MM.1S (cell line): ENCODE data around the gene TPGS1.

ENCODE experiments used
- DNase-seq: peaks from one replicate; pipeline ENCODE4 v3.0.0-alpha.2; 2015
- H2AFZ ChIP-seq: fragments of 300-600 bp; sonication (generic); 2 replicates; pipeline ENCODE4 v1.6.0; 2016; ENCODE audit warnings: antibody characterized with exemption, low read length
- H3F3A ChIP-seq: fragments of 300-600 bp; sonication (generic); 2 replicates; pipeline ENCODE4 v1.6.1; 2016; ENCODE audit warnings: mild to moderate bottlenecking, antibody characterized with exemption, low read length, moderate library complexity, mixed read lengths; ENCODE audit not compliant: insufficient read depth
- H3K27ac ChIP-seq: fragments of 300-600 bp; sonication (generic); 2 replicates; pipeline ENCODE4 v1.5.1; 2016; ENCODE audit warnings: mild to moderate bottlenecking, low read length
- H3K27me3 ChIP-seq: fragments of 300-600 bp; sonication (generic); replicated peaks from 2 replicates; pipeline ENCODE4 v1.6.0; 2016; ENCODE audit warnings: low read length; ENCODE audit not compliant: insufficient read depth
- H3K36me3 ChIP-seq: fragments of 300-600 bp; sonication (generic); replicated peaks from 2 replicates; pipeline ENCODE4 v1.6.1; 2016; ENCODE audit warnings: mild to moderate bottlenecking, low read length, mixed read lengths; ENCODE audit not compliant: insufficient read depth
- H3K4me1 ChIP-seq: fragments of 300-600 bp; sonication (generic); 2 replicates; pipeline ENCODE4 v1.6.1; 2016; ENCODE audit warnings: low read length, mixed read lengths
- H3K4me2 ChIP-seq: fragments of 300-600 bp; sonication (generic); 2 replicates; pipeline ENCODE4 v1.6.0; 2016; ENCODE audit warnings: low read depth, low read length
- H3K4me3 ChIP-seq: fragments of 300-600 bp; sonication (generic); 2 replicates; pipeline ENCODE4 v1.5.1; 2016; ENCODE audit warnings: low read length, mixed read lengths
- H3K79me2 ChIP-seq: fragments of 300-600 bp; sonication (generic); 2 replicates; pipeline ENCODE4 v1.6.1; 2016; ENCODE audit warnings: mixed run types, low read length, mixed read lengths
- H3K9ac ChIP-seq: fragments of 300-600 bp; sonication (generic); 2 replicates; pipeline ENCODE4 v1.6.1; 2016; ENCODE audit warnings: low read length, mixed read lengths
- H3K9me2 ChIP-seq: fragments of 300-600 bp; sonication (generic); replicated peaks from 2 replicates; pipeline ENCODE4 v1.6.1; 2016; ENCODE audit warnings: mild to moderate bottlenecking, low read length, mixed read lengths; ENCODE audit not compliant: insufficient read depth
- H3K9me3 ChIP-seq: fragments of 300-600 bp; sonication (generic); replicated peaks from 2 replicates; pipeline ENCODE4 v1.6.1; 2016; ENCODE audit warnings: mild to moderate bottlenecking, low read length, mixed read lengths; ENCODE audit not compliant: insufficient read depth
- H4K20me1 ChIP-seq: fragments of 300-600 bp; sonication (generic); 2 replicates; pipeline ENCODE4 v1.6.1; 2016; ENCODE audit warnings: mild to moderate bottlenecking, low read length, moderate library complexity, mixed read lengths; ENCODE audit not compliant: insufficient read depth
- EZH2 ChIP-seq: fragments of 300-600 bp; sonication (generic); optimal IDR thresholded peaks from 2 replicates; pipeline ENCODE3; 2017; ENCODE audit warnings: low read depth, mild to moderate bottlenecking, antibody characterized with exemption, low read length, mixed read lengths
- EZH2phosphoT487 ChIP-seq: fragments of 300-600 bp; sonication (generic); IDR thresholded peaks from 2 replicates; pipeline ENCODE4 v1.6.1; 2018; ENCODE audit warnings: antibody characterized with exemption, low read length
- TF ChIP-seq, protein P1 (sequence below): fragments of 300-600 bp; sonication (generic); IDR thresholded peaks from 2 replicates; pipeline ENCODE4 v1.5.1; 2016; ENCODE audit warnings: antibody characterized with exemption, low read length, mixed read lengths

The TPGS1 gene

DNA sequence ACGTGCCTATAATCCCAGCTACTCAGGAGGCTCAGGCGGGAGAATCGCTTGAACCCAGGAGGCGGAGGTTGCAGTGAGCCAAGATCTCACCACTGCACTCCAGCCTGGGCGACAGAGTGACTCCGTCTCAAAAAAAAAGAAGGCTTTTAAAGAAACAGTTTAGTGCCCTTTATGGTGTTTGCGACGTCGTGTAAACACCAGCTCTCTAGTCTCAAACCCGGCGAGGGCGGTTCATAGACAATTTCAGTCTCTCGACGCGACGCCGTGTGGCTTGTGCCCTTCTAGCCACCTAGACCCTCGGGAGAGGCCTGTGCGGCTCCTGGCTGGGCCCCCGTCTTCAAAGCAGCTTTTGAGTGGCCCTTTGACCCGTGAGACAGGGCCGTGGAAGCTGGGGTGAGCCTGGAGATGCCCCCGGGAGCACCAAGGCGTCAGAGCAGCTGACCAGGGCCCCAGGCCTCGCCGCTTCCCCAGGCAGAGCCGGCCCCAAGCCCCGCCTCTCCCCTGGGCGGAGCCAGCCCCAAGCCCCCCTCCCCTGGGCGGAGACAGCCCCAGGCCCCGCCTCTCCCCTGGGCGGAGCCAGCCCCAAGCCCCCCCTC is 16.1 kb upstream of the TPGS1 start:
- H3K79me2 ChIP-seq, result no peaks in the 10 kb centered on the region
- H3K36me3 ChIP-seq, result no peaks in the 10 kb centered on the region
- H3K27me3 ChIP-seq, result peaks cover 14% of the 10 kb centered on the region
- peaks cover 4% of the 10 kb centered on the region; the same call in 1 of the 2 replicates for H3F3A ChIP-seq
- no peak overlapping the region for H3K4me3 ChIP-seq
- no peak overlapping the region for H3K4me2 ChIP-seq
- peaks cover 4% of the 10 kb centered on the region; the same call in 1 of the 2 replicates for H3K4me1 ChIP-seq
- no peaks in the 10 kb centered on the region for H4K20me1 ChIP-seq
- H2AFZ ChIP-seq, result no peak overlapping the region
- TF ChIP-seq EZH2 (no peak), EZH2phosphoT487 (no peak)
- TF ChIP-seq, protein P1, sequence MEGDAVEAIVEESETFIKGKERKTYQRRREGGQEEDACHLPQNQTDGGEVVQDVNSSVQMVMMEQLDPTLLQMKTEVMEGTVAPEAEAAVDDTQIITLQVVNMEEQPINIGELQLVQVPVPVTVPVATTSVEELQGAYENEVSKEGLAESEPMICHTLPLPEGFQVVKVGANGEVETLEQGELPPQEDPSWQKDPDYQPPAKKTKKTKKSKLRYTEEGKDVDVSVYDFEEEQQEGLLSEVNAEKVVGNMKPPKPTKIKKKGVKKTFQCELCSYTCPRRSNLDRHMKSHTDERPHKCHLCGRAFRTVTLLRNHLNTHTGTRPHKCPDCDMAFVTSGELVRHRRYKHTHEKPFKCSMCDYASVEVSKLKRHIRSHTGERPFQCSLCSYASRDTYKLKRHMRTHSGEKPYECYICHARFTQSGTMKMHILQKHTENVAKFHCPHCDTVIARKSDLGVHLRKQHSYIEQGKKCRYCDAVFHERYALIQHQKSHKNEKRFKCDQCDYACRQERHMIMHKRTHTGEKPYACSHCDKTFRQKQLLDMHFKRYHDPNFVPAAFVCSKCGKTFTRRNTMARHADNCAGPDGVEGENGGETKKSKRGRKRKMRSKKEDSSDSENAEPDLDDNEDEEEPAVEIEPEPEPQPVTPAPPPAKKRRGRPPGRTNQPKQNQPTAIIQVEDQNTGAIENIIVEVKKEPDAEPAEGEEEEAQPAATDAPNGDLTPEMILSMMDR, result no peak
- H3K9me3 ChIP-seq, result no peaks in the 10 kb centered on the region
- H3K9me2 ChIP-seq, result no peaks in the 10 kb centered on the region
- no peak overlapping the region for H3K27ac ChIP-seq
- H3K9ac ChIP-seq, result no peak overlapping the region
- no peak for DNase-seq

DNA sequence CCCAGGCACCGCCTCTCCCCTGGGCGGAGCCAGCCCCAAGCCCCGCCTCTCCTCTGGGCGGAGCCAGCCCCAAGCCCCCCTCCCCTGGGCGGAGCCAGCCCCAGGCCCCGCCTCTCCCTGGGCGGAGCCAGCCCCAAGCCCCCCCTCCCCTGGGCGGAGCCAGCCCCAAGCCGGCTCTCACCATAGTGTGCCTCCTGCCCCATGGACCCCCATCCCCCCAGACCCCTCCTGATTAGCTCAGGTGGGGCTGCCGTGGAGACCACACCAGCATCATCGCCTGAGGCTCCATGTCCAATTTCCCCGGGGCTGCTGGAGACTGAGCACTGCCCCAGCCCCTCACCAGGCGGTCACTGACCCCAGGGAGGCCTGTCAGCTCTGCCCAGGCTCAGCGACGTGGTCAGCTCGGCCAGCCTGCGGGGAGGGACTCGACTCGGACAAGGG is 15.2 kb upstream of the TPGS1 start:
- no peak overlapping the region for H3K9ac ChIP-seq
- H3K79me2 ChIP-seq, result no peaks in the 10 kb centered on the region
- H3K27ac ChIP-seq, result no peak overlapping the region
- H3K9me2 ChIP-seq, result no peaks in the 10 kb centered on the region
- H2AFZ ChIP-seq, result no peak overlapping the region
- TF ChIP-seq, protein P1, result no peak
- no peak for TF ChIP-seq EZH2
- no peak for TF ChIP-seq EZH2phosphoT487
- peaks cover 4% of the 10 kb centered on the region; the same call in 1 of the 2 replicates for H3F3A ChIP-seq
- H3K27me3 ChIP-seq, result peaks cover 9% of the 10 kb centered on the region; the same call in 1 of the 2 replicates
- H3K4me1 ChIP-seq, result peaks cover 4% of the 10 kb centered on the region; the same call in 1 of the 2 replicates
- H3K9me3 ChIP-seq, result no peaks in the 10 kb centered on the region
- no peak overlapping the region for H3K4me2 ChIP-seq
- no peaks in the 10 kb centered on the region for H3K36me3 ChIP-seq
- no peak overlapping the region for H3K4me3 ChIP-seq
- no peaks in the 10 kb centered on the region for H4K20me1 ChIP-seq
- no peak for DNase-seq

DNA sequence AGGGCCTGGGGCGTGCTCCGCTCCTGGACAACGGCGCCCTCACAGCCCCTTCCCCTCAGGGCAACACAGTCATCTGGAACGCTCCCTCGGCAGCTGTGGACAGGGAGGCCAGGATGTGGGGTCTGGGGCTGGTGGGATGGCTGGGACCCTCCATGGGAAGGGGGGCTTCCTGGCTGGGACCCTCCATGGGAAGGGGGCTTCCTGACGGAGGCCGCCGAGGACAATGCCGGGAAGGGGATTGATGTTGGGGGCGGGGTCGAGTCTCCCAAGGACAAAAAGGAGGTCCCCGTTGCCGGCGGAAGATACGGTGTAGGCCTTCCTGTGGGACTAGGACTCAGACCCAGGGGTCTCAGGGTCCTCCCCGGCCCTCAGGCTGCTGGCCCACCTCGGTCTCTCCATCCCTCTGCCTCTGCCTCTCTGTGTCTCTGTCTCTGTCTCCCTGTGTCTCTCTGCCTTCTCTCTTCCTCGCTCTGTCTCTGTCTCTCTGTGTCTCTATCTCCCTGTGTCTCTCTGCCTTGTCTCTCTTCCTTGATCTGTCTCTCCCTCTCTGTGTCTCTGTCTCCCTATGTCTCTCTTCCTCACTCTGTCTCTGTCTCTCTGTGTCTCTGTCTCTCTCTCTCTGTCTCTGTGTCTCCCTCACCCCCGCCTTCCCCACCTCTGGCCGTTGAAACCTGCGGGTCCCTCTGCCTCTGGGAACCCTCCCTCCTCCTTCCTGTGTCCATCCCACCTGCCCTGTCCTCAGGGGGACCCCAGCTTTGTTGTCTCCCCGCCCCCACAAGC is 13.7 kb upstream of the TPGS1 start:
- no peaks in the 10 kb centered on the region for H3K9me3 ChIP-seq
- DNase-seq, result no peak
- H2AFZ ChIP-seq, result no peak overlapping the region
- peaks cover 4% of the 10 kb centered on the region; the same call in 1 of the 2 replicates for H3F3A ChIP-seq
- peaks cover 8% of the 10 kb centered on the region; the same call in 1 of the 2 replicates for H3K27me3 ChIP-seq
- H3K27ac ChIP-seq, result no peak overlapping the region
- peaks cover 4% of the 10 kb centered on the region; the same call in 1 of the 2 replicates for H3K4me1 ChIP-seq
- no peak overlapping the region for H3K4me3 ChIP-seq
- no peak for TF ChIP-seq EZH2phosphoT487
- TF ChIP-seq, protein P1, result no peak
- no peak for TF ChIP-seq EZH2
- H3K79me2 ChIP-seq, result no peaks in the 10 kb centered on the region
- H3K36me3 ChIP-seq, result no peaks in the 10 kb centered on the region
- no peaks in the 10 kb centered on the region for H3K9me2 ChIP-seq
- H4K20me1 ChIP-seq, result no peaks in the 10 kb centered on the region
- H3K9ac ChIP-seq, result no peak overlapping the region
- no peak overlapping the region for H3K4me2 ChIP-seq
